Activated CD4-positive, alpha-beta T cell treated with anti-CD3 and anti-CD28 coated beads, Interleukin-2, Interleukin-4, amounts not matched to agents 100 ng/mL and 50 ng/mL, durations not matched to agents 16 hours and 8 hours (primary cell): ENCODE measurements around the gene CPEB4.

Source experiments
- DNase-seq: peaks from one replicate; pipeline ENCODE4 v3.0.0-alpha.2; 2020; ENCODE audit warnings: low spot score

CPEB4 gene

DNA sequence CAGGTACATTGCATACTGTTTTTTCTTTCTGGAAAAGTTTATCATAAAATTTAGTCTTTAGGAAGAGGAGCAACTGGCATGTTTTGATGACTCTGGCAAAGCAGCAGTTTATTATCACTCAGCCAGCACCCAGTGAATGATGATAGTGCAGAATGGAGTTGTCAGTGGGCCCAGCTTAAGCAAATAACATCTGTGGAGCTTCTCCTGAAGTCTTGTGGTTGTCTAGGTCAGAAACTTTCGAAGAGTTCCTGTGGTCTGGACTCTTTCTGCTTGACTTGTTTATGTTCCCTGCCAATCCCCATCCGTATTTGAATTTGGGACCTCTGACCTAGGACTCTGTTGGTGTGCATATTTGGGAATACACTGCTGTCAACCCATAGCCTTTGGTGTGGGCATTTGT lies 62.7 kb downstream of the CPEB4 start:
- DNase-seq: no peak

DNA sequence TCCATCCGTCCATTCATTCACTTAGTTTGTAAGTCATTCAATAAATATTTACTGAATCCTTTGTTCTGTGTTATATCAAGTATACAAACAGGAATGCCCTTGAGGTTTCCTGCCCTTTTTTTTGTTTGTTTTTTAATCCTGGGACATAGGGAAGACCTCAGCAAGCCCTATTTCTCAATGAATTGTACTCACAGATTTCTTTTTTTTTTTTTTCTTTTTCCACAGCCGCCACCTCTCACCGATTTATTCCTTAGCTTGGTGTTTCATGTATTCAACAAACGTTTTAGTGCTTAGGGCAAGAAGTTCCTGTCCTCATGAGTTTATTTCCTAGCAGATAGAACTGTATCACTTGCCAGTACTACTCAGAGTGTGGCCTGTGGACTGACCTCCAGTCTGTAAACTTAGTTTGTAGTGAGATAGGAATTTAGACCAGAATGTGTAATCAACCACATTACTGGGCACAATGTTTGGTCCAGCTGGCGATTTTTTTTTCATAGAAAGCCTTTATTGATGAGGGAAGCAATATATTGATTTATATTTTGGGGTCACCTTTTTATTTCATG lies 65.5 kb downstream of the CPEB4 start:
- no peak for DNase-seq

DNA sequence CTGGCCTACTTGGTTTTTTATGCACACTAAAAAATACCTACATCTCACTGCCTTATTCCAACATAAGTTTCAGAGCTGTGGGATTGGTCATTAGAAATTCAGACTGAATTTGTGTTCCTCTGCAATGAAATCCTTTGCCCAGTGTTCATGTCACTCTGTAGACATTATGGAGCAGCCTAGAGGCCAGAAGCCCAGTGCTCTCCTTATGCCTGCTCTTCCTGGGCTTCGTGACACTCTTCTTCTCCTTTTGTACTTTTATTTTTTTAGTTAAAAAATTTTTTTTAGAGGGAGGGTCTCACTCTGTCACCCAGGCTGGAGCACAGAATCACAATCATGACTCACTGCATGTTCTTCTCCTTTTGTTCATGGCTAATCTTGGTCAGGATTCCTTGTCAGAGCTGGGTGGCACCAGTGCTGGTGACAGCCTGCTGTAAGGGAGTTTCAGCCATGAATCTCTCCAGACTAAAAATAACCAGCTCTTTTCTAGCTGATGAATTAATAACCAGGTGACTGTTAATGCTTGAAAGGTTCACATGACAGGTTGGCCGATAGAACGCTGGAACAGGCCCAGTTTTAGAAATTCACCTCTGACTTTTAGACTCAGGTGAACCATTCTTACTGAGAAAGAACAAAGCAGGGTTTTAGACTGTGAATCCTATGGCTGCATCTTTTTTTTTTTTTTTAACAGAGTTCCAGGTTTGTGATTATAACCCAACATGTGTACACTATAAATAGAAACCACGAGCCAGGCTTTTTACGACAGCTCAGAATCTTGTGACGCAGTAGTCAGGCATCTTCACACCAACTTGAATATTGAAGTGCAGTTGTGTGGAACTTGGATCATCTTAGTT lies 66.7 kb downstream of the CPEB4 start:
- DNase-seq: no peak

DNA sequence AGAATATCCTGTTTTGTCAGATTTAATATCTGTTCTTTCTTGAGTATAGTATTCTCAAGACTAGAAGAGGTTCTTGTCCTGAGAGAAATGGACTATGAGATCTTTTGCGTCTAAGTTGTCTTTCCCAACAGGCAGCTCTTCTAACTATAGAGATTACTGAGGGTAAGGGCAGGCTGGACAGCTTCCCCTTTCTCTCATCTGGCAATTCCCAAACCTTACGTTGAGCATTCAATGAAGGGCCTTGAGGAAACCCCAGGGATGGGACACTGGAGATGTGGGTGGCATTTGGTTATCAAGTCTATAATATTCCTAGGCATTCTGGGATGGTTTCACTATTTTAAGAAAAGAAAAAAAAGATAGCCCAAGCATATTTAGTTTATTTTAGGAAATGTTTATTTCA lies 72.8 kb downstream of the CPEB4 start:
- DNase-seq: no peak

DNA sequence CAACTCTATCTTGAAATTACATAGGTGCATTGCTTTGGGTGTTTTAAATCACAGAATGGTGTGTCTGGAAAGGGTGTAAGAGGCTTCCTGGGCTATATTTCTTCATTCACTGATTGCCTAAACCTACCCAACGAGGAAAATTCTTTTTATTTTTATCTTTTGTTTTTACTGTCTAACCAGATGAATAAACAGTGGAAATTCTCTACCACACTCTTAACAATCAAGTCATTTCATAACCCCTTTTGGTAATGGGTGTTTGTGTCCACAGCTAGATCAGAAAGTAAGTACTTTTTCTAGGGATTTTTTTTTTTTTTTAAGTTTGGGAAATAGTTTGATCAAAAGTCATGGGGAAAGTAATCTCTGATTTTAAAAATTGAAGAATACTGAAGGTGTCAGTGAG lies 73.3 kb downstream of the CPEB4 start:
- no peak for DNase-seq

DNA sequence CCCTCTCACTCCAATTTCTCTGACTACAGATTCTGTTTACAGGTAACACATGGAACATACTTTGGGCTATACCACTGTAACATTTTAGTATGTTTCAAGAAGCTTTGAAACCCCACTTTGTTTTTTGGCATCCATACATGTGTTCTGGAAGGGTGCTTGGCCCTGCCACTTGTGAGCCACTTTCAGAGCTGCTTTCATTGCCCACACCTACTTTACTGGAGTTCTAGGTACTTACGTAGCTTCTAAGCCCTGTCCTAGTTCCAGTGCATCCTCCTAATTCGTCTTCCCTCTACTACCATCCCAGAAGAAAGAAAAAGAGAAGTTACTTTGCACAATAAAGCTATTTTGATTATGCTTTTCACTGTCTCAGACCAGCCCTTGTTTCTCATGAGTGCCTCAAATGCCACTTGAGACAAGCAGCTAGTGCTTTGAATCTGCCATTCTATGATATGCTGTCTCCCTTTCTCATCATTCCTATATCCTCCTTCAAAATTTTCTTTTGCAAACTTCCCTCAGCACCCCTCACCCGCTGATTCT lies 74.4 kb downstream of the CPEB4 start:
- no peak for DNase-seq

DNA sequence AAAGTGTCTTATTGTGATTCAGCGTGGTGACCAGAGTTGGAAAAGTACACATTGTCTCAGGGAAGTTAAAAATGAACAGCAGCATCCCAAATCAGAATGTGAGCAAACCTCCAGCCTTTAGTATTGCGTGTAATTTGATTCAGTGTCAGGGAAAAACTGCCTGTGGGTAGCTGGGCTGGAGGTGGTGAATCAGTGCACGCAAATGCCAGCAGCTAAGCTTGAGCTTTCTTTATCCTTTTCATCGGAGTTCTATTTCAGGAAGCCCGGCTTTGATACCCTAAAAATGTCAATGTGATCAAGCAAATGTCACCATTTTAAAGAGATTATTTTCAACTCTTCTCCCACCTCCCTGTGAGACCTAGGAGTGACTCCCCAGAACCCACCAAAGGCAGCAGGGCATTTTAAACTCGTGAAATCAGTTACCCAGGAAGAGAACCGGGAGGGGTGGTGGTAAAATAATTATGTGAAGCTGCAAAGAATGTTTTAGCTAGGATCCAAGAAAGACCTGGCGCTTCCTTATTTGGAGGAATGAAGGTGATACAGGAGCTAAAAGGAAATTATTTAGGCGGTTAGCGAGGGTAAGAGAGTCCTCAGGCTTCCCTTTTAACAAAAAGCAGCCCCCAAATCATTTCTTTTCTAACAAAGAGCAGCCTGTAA lies 75.2 kb downstream of the CPEB4 start:
- DNase-seq: no peak

DNA sequence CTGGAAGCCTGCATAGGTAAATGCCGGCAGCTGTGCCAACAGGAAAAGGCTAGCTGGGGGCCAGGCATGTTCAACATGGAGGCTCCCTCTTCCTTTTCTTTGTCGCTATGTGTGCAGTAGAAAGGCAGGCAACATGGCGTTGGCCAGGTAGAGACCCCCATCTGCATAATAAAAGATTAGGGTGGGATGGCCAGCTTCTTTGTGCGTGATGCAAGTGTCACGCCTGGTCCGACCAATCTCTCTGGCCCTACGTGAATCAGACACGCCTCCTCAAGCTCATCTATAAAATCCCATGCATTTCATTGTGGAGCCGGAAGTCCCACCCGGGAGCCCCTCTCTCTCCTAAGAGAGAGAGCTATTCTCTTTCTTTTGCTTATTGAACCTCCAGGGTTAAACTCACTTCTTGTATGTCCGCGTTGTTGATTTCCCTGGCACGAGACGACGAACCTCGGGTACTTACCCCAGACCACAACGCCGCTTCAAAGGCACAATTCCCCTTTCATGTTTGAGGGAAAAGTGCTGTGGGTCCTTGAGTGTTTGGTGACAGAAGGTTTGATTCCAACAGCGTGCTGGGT lies 75.8 kb downstream of the CPEB4 start:
- no peak for DNase-seq

DNA sequence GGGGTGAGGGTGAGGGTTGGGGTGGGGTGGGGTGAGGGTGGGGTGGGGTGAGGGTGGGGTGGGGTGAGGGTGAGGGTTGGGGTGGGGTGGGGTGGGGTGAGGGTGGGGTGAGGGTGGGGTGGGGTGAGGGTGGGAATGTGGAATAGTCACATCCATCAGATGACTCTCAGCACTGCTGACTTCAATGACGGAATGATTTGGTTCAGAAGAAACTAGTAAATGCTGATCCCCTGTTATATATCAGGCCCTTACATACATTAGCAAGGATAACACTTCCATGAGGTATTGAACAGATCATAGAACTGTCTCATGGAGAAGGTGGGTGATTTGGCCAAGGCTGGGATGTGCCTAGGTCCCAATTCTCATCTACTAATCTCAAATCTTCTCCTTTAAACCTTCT lies 76.4 kb downstream of the CPEB4 start:
- no peak for DNase-seq

DNA sequence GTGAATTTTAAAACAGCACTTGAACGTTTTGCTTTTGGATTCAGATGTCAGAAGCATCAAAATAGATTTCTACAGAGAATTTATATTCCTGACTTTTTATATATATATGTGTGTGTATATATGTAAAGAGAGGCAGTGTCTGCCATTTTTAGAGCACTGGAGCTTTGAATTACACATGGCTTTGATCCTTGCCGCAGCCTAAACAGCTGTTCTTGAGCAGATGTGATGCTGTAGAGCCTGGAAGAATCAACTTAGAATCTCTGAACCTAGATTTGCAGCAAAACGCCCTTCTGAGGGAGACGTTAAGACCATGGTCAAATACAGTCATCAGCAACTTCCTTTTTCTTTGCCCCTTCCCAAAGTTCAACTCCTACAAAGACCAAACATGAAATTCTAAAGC lies 79.1 kb downstream of the CPEB4 start:
- no peak for DNase-seq

DNA sequence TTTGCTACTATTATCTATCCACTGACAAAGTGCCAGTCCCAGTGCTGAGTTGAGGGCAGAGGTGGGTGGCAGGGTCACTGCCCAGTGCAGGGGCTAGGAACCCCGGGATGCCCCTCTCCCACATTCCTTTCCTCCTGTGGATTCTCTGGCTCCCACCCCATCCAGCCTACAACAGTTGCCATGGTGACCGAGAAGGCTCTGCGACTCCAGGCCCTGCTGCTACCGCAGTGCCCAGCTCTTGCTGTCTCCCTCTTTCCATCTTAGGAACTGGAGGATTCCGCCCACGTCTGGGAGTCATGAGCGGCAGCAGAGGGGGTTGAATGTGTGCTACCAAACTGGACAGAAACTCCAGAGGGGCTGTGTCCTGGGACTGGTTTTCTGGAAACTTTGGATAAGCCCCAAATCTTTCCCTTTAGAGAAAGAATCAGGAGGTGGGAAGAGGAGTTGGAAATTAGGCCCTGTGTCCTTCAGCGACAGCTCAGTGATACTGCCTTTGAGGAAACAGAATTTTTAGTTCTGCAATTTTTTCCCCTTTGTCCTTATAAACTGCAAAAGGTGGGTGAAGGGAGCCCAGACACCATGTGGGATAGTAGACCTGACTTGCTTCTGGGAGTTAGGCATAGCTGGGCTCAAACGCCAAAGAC lies 80.1 kb downstream of the CPEB4 start:
- no peak for DNase-seq

DNA sequence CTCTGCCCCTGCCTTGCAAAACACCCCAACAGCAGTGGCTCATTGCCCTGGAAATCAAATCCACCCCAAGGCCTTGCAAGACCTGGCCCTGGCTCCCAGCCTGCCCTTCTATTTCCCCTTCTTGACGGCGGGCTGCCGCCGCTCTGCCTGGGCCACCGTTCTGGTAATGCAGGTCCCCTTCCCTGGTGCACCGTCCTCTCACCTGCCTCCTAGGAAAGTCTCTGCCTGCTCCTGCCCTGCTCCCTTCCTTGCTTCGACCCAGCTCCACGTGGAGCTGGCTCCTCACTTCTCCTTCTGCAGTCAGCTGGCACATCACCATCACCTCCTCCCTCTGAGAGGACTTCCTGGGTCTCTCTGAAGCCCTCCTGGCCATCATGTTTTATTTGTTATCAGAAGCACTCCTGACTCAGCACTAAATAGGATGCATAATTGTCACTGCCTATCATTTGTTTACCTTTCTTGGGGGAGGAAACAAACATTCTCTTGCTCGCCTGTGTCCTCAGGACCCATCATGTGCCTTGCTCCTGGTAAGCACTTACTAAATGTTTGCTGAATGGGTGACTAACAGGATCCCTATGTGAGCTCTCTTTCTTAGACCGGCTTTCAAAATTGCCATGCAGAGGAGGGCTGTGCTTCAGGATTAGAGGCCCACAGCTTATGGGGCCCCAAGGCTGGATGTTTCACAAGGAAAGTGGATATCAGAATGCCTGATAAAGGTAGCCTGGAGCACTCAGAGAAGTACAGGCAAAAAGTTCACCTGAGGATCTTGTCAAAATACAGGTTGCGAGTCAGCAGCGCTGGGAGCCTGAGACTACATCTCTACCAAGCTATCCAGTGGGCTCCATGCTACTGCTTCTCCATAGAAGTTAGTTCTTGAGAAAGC lies 81.3 kb downstream of the CPEB4 start:
- DNase-seq: no peak

DNA sequence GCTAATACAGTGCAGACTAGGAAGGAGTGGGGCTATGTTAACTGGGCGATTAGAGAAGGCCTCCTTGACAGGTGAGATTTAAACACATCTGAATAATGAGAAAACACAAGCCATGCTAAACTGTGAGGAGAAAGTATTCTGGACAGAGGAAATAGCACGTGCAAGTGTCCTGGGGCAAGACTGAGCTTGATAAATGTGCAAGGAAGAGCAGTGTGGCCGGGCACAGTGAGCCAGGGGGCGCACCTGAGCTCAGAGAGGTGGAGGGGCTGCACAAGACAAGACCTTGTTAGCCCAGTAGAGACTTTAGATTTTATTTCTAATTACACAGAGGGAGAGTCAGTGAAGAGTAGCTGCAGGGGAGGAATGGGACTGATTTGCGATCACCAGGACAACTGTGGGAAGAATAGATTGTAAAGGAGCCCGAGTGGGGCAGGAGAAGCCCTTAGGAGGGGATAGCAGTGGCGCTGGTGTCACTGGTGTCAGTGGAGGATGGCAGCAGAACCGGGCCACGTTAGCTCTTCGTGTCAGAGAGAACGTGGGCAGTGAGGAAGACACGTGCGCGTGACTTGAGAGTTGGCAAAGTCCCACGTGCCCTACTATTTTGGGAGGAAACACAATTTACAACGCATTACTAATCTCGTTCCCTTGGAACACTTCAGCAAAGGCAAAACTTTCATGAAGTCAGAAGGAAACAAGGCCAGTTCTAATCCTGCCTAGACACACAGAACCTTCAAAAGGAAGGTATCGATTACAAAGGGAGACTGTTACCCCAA lies 82.9 kb downstream of the CPEB4 start:
- DNase-seq: no peak

DNA sequence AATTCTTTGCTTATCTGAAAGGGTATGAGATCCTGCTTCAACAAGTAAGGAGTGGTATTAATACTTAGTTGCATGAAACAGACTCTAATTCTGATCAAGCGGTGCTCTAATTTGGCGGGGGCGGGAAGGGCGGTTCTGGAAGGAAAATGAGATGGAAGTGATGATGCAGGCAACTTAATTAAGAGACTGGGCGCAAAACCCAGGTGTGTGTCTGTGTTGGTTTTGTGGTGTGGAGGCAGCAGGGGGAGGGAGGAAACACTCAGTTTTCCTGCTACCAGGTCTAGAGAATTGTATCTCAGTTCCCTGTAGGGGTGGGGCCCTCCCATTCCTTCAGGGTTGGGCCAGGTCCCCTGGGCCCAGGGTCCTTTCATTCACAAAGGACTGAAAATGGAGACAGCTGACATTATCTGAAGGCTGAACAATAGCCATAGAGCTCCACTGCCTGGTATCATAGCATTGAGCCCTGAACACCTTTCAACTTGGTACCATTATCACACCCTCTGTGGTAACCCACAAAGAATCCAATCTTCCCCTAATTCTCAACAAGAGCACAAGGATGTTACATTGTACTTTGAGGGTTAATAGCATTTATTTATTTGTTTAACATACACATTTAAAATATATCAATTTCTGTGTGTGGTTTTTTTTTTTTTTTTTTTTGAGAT lies 83.7 kb downstream of the CPEB4 start:
- DNase-seq: no peak

DNA sequence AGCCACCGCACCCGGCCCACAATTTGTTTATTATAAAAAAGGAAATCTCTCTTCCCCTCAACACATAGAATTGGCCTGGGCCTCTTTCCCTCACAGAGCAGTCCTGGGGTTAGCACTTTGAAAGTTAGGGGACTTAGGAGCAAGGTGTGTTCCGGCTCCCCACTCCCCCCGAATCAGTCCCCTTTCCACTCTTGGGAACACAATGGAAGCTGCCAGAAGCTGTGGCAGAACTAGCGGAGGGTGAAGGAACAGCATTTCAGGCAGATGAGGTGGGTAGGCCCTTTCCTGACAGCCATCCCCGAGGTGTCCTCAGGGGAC lies 84.4 kb downstream of the CPEB4 start:
- no peak for DNase-seq

DNA sequence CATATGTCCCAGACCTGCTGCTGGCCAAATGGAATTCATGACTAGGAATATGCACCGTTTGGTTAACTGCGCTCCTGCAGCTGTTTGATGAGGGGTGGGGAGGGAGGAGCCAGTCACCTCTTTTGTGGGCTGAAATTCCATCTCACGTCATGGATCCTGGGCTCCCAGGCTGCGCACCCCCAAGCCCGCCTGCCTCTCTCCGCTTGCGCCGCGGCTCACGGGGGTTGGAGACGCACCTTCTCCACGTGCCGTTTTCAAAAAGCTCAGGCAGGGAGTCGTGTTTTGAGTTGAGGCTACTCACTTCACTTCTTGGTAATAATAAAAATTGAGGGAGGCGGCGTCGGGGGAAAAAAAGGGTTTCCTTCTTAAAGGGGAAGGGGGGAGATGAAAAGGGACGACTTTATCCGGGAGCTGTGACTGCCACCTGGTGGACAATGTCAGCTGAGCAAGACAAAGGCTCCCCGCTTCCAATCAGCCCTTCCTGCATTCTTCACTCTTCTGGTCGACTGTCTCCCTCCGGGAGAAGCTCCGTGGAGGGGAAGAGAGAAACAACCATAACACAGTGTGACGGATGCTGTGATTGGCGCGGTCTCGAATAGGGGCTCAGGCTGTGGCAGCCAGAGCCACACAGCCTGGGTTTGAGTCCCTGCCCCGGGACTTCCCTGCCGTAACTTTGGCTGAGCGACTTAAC lies 84.9 kb downstream of the CPEB4 start:
- peak; percentile 72 for DNase-seq

DNA sequence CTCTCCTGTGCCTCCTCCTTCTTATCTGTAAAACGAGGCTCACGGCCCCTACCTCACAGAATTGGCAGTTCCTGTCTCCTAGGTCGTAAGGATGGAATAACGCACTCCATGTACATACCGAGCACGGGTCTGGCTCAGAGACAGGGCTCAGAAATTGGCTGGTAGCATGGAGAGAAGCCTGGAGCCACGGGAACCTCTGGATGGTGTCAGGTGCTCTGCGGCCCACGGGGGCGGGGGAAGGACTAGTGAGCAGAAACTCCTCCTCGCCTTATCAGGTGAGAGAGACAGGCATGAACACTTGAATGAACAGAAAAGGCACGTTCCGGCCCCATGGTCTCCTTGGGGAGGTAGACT lies 85.4 kb downstream of the CPEB4 start:
- DNase-seq: no peak

DNA sequence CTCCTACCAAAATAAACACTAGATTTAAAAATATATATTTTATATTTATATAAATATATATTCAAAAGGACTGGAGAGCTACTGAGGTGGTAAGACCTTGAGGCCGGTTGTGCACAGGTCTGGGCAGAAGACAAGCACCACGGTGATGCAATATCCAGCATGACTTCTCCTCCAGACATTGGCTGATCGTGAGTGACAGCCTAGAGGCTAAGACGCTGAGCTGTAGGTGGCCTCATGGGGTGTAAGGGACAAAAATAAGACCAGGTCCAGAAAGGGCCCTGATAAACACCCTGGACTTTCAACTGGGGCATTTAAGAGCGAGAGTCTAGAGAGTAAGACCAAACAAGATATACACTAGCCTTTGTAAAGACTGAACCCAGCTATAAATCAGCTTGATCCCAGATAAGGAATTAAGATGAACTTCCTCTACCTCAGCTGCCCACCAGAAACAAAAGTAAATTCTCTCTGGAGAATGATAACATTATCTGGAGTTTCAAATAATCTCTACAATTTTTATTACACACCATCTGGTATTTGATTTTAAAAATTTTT lies 86.6 kb downstream of the CPEB4 start:
- no peak for DNase-seq

DNA sequence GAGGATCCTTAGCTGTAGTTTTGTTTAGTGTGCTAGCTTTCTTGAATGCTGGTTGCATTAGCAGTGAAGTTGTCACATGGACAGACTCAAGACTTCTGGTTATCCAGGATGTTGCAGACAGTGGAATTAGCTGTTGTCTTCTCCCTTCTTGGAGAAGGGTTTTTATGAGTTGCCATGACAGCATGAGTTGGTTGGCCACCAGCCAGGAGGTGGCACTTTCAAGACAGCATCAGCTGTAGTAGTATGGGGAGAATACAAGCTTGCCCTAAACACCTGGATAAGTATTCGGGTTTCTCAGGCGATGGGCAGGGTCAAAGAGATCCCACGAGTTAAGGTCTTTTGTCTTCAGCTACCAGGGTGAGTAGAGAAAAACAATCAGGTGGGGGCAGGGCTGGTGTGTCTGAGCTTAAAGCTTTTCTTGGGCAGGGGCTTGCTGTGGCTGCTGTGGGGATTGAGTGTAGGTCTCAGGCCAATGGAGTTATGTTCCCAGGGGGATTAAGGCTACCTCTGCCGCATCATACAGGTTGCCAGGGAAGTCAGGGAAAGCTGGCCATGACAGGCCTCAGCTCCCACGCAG lies 93.1 kb downstream of the CPEB4 start:
- DNase-seq: no peak
